NCI-H2081 treated with DMSO at 0.1 percent for 48 hours (cell line): ENCODE data around the gene ABHD10.

Source experiments
- DNase-seq: peaks from one replicate; lab custom pipeline; 2025; lab: John Stamatoyannopoulos, UW

Gene ABHD10

DNA sequence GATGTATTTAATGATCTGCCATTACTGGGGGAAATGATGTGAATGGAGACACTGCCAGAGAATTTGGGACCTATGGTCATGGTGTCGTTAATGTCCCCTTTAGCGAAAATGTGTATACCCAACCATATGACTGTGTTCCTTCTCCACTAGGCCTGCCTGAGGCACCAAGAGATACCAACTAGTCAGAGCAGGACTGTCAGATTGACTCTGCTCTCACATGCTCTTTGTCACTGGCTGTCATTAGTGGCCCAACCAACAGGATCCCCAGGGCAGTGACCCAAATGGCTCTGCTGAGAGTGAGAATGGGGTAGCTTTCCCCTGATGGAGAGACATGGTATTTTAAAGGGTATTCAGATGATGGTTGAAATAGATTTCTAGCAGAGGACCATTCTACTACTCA, 22.7 kb downstream of the ABHD10 start:
- no peak for DNase-seq

DNA sequence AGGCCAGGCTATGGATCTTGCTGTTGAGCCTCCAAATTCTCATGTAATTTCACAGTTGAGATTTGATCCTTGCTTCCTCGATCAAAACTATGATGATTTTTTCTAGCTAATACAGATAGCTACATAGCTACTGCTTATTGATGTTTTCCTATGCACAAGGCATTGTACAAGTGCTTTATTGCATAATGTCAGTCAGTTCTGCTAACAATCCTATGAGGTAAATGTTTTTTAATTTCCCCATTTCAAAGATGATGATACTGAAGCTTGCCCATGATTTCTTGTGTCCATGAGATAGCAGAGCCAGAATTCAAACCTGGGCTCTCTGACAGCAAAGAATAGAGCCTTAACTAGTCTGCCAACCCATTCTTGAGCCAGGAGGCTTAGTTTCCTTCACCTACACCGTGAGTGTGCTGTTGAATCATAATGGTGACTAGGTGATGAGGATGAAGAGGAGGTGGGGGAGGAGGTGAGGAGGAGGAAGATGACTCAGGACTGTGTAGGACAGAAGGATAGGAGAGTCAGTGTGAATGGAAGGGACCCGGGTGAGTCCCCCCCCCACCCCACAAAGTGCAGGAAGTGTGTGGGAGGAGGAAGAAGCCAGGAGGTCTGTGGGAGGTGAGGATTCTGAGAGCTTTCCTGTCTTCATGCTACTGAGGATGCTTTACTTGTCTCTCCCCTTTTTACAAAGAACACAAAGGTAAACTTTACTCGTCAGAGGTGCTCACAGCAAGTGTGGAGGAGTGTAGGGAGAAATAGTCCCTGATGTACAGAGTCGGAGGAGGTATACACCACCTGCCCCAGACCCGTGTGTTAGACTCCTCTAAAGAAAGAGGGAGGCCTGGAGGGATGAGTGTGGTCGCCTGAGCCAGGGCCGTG, 23.5 kb downstream of the ABHD10 start:
- DNase-seq = no peak

GRCh38 chr3:112003321-112004080, 24.7 kb downstream of the ABHD10 start:
- no peak for DNase-seq

- DNase-seq = no peak
Measured at GRCh38 chr3:112004187-112004586, 25.4 kb downstream of the ABHD10 start.

DNA sequence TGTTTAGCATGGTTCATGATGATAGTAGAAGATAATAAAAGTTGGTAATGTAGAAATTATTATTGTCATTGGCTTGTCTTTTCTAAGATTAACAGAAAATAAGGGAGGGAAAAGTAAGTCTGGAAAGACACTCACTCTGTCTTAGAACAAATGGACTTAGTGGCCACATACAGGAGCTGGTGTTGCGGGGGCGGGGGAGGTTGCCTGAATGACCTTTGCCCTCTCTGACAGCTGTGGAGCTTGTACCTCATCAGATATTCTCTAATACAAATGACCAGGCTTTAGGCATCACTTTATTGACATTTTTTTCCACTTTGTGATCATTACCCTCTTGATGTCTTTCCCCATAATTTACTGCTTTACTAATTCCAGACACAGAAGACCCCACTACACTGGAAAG, 25.8 kb downstream of the ABHD10 start:
- no peak for DNase-seq

GRCh38 chr3:112005091-112005672, 26.4 kb downstream of the ABHD10 start:
- no peak for DNase-seq

DNA sequence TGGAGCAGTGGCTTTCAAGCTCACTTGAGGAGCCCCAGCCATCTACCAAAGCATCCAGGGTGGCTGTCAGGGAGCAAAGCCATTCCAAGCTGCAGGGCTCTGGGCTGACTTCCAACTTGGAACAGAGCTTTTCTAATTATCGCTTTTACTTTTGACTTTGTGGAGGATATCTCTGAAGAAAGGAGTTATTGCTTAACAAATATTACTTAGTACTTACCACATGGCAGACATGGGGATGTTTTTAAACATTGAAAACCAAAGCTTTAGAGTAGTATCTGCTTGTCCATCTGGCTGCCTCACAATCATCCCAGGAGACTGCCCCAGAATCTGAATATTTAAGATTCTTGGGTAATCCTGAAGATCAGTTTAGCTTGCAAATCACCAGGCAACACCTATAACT, 28.8 kb downstream of the ABHD10 start:
- DNase-seq = no peak

DNA sequence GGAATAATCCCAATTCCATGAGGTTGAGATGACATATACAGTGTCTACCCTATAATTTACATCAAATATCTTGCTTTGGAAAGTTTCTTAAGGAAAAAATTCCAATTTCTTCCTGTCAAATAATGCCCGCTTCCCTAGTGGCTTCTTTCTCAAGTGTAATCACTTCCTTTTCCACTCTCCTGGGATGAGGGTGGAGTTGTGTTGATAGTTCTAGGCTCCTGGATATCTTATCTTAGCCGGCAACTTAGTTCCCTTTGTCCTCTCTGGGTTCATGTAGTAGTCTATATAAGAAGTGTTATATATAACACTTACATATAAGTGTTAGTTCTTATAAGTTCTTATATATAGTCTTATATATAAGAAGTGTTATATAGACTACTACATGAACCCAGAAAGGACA, 30.8 kb downstream of the ABHD10 start:
- DNase-seq = no peak

DNA sequence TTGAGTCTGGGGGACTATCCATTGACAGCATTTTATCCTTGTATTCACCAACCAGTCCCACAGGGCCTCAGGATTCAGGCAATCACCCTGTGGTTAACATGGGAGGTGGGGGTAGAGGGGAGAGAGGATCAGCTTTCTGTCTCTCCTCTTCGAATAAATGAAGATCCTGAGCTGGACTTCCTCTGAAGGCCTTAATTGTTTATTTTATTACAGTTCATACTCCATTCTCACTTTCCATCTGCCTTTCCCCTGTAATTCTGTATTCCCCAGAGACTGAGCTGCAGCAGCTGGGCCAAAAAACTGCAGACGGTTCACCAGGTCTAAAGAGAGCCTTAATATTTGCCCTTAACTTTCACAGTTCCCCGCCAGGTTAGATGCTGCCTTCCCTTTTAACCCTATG, 31.8 kb downstream of the ABHD10 start:
- DNase-seq = no peak

DNA sequence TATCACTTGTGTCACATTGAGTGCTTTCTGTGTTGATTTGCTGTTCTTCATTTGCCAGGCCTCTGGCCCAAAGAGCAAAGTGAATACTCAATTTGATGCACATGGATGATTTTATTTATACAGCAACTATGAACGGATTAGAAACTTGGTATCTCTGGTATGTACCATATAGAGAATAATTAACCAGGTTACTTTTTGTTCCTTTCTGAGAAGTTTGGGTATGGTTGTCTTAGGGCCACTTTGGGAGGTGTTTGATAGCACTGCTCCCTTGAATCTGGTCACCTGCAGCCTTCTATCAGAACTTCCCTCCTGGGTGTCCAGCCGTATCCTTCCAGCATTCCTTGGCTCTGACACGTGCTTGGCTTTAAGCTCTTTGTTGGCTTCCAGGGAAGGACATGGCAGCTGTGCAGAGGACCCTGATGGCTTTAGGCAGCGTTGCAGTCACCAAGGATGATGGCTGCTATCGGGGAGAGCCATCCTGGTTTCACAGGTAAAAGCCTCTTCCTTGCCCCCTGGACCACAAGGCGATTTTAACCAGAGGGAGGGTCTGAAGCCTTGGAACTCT, 32.6 kb downstream of the ABHD10 start:
- no peak for DNase-seq

- DNase-seq = no peak
Measured at GRCh38 chr3:112012205-112012992, 33.6 kb downstream of the ABHD10 start.

GRCh38 chr3:112013058-112013783, 34.4 kb downstream of the ABHD10 start:
- DNase-seq = no peak

DNA sequence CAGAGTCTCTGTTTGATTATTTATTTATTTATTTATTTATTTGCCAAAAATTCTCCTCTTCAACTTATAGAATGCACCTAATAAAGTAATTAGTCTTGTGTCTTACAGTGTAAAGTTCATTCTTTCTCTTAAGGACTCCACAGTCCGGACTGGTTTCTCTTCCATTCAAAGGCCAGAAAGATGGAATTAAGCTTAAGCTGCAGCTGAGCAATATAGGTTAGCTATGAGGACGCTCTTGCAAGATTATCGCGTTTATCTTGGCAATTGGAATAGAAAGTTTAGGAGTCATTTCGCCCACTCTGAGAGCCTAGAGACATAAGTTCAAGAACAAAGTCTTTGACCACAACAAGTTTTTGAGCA, 34.9 kb downstream of the ABHD10 start:
- no peak for DNase-seq

DNA sequence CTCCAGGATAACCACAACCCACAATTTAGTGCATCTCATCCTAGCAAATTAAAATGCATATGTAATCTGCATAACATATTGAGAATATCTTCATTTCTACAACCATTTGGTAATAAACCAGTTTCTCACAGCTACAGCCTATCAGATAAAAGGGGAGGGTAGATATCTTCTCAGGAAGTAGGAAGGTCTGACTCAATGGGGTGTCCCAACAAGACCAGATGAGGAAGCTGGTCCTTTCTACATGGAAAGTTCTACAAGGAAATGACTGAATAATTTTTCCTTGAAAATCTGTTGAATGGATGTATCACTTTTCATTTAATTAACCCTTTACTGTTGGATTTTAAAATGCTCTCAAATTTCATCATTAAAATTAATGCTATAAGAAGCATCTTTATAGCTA, 38.3 kb downstream of the ABHD10 start:
- DNase-seq = no peak

- DNase-seq = no peak
Measured at GRCh38 chr3:112018712-112019111, 39.9 kb downstream of the ABHD10 start.

DNA sequence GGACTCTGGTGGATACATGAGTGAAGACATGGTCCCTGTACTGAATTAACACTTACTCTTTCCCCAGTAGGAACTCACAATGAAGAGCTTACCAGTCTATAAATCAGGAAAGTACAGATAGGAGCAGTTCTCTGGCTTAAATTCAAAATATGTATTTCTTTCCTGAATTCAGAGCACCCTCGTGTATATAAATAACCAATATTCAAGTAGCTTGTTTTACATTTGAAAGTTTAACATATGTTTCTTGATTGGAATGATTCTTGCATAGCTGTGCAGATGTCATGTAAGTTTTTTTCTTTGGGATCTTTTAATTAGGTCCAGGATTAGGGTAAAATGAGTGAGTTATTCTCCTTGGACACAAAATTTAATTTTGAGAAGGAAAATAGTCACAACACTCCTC, 40.9 kb downstream of the ABHD10 start:
- no peak for DNase-seq

DNA sequence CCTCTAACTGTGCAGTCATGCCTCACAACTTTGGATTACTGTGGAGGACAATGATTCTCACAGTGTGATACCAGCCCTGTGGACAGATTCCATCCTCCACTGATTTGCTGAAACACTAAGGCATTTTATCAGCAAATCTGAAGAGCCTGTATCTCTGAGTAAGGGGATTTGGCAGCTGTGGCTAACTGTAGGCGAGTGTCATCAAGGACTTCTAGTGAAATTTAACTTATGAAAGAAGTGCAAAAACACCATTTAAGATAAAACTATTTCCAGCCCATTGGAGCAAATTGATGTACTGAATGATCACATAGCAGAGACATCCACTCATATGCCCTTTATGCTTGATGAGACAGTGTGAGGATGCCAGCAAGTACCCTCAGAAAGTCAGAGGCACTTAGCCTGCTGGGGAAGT, 41.9 kb downstream of the ABHD10 start:
- no peak for DNase-seq

DNA sequence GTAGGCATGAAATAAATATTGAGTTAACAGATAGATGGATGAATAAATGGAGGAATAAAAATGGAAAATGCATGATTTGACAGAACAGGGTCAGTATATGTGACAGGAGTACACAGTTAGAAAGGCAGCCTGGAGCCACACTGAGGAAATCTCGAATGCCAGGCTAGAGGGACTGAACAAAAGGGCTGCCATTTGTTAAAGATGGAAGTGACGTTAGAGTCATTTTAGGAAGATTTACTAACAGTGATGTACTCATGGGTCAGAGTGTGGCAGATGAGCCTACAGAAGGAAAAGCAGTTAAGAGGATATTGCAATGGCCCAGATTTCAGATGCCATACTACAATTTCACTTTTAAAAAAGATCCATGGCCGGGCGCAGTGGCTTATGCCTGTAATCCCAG, 48.3 kb downstream of the ABHD10 start:
- no peak for DNase-seq

DNA sequence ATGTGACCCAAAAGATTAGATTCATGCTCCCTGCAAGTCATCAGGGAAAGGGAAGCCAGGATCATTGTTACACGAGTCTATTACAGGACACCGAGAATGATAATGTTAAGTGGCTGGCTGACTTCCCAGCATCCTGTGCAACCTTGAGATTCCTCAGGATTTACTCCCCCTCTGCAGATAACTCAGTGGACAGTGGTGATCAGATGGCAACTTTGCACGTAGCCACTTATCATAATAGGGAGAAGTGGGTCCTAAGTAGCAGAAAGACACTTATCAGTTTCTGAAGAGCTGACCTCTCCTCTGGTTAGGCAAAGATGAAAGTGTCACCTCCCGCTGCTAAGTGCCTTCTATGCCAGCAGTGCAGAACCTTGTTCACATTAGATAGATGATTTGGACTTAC, 49.0 kb downstream of the ABHD10 start:
- no peak for DNase-seq

DNA sequence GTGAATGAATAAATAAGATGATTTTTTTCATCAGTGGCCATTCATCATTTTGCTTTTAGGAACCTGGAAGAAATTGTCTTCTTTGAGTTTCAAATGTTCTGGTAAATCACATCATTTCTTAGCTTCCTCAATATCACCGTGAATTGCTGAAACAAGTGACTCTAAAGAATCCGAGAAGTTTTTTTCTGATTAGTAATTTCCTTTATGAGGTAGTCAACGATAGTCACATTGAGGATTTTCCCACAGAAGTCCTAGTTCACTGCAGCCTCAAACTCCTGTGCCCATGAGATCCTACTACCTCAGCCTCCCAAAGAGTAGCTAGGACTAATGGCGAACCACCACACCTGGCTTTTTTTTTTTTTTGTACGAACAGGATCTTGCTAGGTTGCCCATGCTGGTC, 52.1 kb downstream of the ABHD10 start:
- DNase-seq = no peak

DNA sequence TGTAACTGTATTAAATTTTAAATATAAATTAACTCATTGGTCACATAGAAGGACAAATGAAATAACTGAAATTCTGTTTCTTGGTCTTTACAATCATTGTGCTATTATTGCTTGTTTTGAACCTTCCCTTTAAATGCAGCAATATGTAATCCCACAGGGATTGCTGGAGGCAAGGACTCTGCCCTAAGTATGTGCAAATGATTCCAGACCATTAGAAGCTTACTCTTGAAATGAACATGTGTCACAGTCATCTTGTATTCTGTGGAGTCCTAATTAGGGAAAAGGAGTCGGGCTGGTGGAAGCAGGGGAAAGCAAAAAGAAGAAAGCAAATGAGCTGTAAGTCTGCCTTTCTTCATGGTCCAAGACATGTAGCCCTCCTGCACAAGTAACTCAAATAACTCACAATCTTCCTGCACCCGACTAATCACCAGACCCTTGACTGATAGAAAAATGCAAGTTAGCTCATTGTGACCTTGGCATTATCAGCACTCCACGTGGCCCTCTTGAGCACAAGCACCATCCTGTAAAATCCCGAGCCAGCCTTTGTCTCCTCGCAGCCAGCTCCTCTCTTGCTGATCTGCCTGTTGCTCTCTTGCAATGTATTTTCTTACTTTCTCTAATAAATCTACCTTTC, 53.4 kb downstream of the ABHD10 start:
- DNase-seq = no peak
